Adrenal gland (tissue), 5 donors: ENCODE measurements around the gene EEF1AKMT3.

Experiments
- POLR2A ChIP-seq, 2 donors: fragments of 450-650 bp; IDR thresholded peaks; one replicate each; pipeline ENCODE4 v1.6.1; 2017; ENCODE audit warnings: antibody characterized with exemption in 2 of 2, mild to moderate bottlenecking in 2 of 2, moderate library complexity in 1 of 2
- TF ChIP-seq, protein P1 (sequence below), 6 experiments: fragments of 450-650 bp in 4 of 6; fragments of 200-600 bp in 2 of 6; sonication (generic) in 1 of 6; IDR thresholded peaks; 1 replicate in 5 of 6; 2 replicates in 1 of 6; pipeline versions ENCODE4 v1.5.1 to v1.8.0; 2016 to 2021; ENCODE audit warnings: antibody characterized with exemption in 6 of 6, mild to moderate bottlenecking in 2 of 6, moderate library complexity in 1 of 6
- donor health status: DM: no; HTN: no; CAD: no.

DNA sequence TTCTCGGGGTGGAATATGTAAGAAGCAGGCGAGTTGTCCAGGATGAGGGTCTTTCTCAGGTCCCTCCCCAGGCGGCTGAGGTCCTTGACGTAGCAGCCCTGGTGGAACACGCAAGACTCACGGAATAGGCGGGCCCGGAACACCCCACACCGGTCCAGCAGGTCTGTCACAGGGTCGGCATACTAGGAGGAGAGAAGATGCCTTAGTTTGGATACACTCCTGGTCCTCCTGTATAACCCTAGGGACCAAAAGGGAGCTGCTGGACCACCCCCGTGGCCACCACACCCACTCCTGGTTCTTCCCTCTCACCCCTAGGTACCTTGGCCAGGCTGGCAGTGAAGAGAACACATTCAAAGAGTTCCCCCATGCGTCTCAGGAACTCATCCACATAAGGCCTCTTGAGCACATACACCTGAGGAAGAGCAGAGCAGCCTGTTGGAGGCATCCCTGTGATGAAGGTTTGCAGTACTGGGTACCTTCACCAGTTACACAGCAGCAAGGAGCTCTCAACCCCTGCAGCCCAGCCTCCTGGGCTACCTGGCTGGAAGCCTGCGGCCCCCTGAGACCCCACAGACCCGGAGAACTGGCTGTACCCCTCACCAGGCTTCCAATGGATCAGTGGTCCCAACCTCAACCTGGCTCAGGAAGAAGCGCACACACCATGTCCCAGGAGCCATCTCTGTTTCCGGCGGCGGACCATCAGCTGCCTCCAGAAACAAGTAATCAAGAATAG, 51.7 kb downstream of the EEF1AKMT3 start:
- TF ChIP-seq, protein P1, sequence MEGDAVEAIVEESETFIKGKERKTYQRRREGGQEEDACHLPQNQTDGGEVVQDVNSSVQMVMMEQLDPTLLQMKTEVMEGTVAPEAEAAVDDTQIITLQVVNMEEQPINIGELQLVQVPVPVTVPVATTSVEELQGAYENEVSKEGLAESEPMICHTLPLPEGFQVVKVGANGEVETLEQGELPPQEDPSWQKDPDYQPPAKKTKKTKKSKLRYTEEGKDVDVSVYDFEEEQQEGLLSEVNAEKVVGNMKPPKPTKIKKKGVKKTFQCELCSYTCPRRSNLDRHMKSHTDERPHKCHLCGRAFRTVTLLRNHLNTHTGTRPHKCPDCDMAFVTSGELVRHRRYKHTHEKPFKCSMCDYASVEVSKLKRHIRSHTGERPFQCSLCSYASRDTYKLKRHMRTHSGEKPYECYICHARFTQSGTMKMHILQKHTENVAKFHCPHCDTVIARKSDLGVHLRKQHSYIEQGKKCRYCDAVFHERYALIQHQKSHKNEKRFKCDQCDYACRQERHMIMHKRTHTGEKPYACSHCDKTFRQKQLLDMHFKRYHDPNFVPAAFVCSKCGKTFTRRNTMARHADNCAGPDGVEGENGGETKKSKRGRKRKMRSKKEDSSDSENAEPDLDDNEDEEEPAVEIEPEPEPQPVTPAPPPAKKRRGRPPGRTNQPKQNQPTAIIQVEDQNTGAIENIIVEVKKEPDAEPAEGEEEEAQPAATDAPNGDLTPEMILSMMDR (IDR thresholded peaks at IDR 0.05) = no peak
- TF ChIP-seq POLR2A (IDR thresholded peaks at IDR 0.05) = no peak
